Osteocyte (in vitro differentiated cells): ENCODE data around the gene PGAM2. TPM values are rescaled to one million over a fixed set of nuclear protein-coding genes. Genes with fewer than 3 reads are reported as not detected.
A peak's percentile ranks its signal among the peaks of the same experiment; 100 is the strongest.

Experiments
- DNase-seq: peaks from one replicate; pipeline ENCODE4 v3.0.0; 2021; ENCODE audit warnings: mixed read lengths; ENCODE audit not compliant: unreplicated experiment; ENCODE audit errors: extremely low spot score
- H3K27ac Mint-ChIP-seq: one replicate; pipeline ENCODE4 v1.8.0; 2021; ENCODE audit warnings: mild to moderate bottlenecking, mixed read lengths; ENCODE audit not compliant: unreplicated experiment
- H3K27me3 Mint-ChIP-seq: one replicate; pipeline ENCODE4 v1.8.0; 2021; ENCODE audit warnings: mixed read lengths; ENCODE audit not compliant: unreplicated experiment
- H3K36me3 Mint-ChIP-seq: one replicate; pipeline ENCODE4 v1.8.0; 2021; ENCODE audit warnings: mixed read lengths; ENCODE audit not compliant: unreplicated experiment
- H3K4me1 Mint-ChIP-seq: one replicate; pipeline ENCODE4 v1.8.0; 2021; ENCODE audit warnings: mixed read lengths; ENCODE audit not compliant: unreplicated experiment
- H3K4me3 Mint-ChIP-seq: one replicate; pipeline ENCODE4 v1.8.0; 2021; ENCODE audit warnings: mild to moderate bottlenecking, moderate library complexity, mixed read lengths; ENCODE audit not compliant: unreplicated experiment
- H3K9me3 Mint-ChIP-seq: one replicate; pipeline ENCODE4 v1.8.0; 2021; ENCODE audit warnings: mixed read lengths; ENCODE audit not compliant: unreplicated experiment
- total RNA-seq: library from RNA; stranded (reverse); gene quantifications from 2 replicates; pipeline ENCODE4 v1.2.1, GENCODE V29; 2021
- TF ChIP-seq, protein P1 (sequence below): fragments of 200-600 bp; sonication (generic); IDR thresholded peaks from 2 replicates; pipeline ENCODE4 v1.5.0; 2021; ENCODE audit warnings: antibody characterized with exemption, mild to moderate bottlenecking, moderate library complexity

PGAM2 gene
- total RNA-seq, 1 donor from 2014 or later: 0.97 TPM

DNA sequence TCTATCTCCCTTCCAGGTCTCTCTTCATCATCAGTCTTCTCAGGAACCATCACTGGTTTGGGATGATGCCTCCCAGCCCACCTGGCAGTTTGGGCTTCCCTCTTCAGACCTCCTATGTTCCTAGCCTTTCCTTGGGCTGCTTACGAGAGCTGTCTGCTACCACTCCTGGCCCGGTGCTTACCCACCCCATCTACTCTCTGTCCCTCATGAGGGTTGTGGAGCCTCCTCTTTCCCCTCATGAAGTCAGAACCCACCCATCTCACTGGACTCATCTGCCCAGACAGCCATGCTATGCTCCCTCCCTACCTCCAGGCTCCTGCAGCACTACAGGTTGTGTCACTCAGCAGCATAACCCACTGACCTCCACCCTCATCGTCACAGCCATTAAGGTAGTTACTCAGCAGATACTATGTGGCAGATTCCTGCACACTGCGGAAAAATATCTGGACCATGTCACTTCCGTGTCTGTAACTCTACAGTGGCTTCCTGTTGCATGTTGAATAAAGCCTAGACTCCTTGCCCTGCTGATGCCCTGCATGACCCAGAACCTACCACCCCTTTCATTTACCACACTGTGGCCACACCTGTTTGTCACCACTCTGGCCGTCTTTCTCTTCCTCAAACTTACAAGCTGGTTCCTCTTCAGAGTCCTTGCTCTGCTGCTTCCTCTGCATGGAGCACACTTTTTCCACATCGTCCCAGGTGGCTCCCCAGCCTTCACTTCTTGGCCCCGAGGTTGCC lies 18.9 kb downstream of the PGAM2 start:
- H3K9me3 Mint-ChIP-seq: no peaks in the 10 kb centered on the region
- H3K36me3 Mint-ChIP-seq: peaks cover 9% of the 10 kb centered on the region
- peak overlapping the region; percentile 35 for H3K27ac Mint-ChIP-seq
- H3K27me3 Mint-ChIP-seq: no peaks in the 10 kb centered on the region
- H3K4me1 Mint-ChIP-seq: peaks cover 26% of the 10 kb centered on the region
- no peak for DNase-seq
- peak overlapping the region; percentile 82 for H3K4me3 Mint-ChIP-seq
- TF ChIP-seq, protein P1, sequence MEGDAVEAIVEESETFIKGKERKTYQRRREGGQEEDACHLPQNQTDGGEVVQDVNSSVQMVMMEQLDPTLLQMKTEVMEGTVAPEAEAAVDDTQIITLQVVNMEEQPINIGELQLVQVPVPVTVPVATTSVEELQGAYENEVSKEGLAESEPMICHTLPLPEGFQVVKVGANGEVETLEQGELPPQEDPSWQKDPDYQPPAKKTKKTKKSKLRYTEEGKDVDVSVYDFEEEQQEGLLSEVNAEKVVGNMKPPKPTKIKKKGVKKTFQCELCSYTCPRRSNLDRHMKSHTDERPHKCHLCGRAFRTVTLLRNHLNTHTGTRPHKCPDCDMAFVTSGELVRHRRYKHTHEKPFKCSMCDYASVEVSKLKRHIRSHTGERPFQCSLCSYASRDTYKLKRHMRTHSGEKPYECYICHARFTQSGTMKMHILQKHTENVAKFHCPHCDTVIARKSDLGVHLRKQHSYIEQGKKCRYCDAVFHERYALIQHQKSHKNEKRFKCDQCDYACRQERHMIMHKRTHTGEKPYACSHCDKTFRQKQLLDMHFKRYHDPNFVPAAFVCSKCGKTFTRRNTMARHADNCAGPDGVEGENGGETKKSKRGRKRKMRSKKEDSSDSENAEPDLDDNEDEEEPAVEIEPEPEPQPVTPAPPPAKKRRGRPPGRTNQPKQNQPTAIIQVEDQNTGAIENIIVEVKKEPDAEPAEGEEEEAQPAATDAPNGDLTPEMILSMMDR: no peak

DNA sequence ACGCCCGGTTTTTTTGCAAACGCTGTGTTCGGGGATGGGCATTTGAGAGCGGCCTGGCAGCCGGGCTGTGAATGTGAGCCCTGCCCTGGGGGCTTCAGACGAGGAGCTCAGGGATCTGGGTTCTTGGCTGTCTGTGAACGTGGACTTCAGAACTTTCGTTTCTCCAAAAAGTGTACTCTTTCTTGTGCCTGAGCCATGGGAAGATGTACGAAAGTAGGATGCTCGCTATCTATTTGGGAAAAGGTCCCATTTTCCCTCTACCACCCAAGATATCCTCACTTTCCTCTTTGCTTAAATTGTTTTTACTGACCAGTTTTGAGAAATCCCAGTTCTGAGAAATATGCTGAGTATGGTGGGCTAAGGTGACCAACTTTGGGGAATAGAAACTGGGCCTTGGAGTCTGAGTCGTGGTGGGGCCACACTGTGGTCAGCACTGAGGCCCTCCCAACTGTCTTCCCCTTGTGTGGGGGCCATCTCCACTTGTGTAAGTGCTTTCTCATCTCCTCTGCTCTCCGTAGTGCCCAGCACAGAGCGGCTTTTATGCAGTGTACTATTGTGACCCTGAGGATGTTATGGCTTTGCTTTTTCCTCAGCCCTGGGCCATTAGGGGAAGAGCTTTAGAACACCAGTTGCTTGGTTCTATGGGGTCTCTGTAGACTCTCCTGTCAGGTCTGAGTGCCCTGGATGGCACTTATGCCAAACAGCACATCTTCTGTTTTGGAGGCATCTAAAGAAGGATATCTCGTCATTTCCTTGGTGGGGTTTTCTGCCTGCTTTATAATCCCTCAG lies 19.9 kb downstream of the PGAM2 start:
- no peaks in the 10 kb centered on the region for H3K9me3 Mint-ChIP-seq
- TF ChIP-seq, protein P1: no peak
- no peaks in the 10 kb centered on the region for H3K27me3 Mint-ChIP-seq
- H3K4me1 Mint-ChIP-seq: peaks cover 26% of the 10 kb centered on the region
- DNase-seq: no peak
- H3K27ac Mint-ChIP-seq: peak overlapping the region; percentile 65
- peak overlapping the region; percentile 82 for H3K4me3 Mint-ChIP-seq
- peaks cover 3% of the 10 kb centered on the region for H3K36me3 Mint-ChIP-seq

DNA sequence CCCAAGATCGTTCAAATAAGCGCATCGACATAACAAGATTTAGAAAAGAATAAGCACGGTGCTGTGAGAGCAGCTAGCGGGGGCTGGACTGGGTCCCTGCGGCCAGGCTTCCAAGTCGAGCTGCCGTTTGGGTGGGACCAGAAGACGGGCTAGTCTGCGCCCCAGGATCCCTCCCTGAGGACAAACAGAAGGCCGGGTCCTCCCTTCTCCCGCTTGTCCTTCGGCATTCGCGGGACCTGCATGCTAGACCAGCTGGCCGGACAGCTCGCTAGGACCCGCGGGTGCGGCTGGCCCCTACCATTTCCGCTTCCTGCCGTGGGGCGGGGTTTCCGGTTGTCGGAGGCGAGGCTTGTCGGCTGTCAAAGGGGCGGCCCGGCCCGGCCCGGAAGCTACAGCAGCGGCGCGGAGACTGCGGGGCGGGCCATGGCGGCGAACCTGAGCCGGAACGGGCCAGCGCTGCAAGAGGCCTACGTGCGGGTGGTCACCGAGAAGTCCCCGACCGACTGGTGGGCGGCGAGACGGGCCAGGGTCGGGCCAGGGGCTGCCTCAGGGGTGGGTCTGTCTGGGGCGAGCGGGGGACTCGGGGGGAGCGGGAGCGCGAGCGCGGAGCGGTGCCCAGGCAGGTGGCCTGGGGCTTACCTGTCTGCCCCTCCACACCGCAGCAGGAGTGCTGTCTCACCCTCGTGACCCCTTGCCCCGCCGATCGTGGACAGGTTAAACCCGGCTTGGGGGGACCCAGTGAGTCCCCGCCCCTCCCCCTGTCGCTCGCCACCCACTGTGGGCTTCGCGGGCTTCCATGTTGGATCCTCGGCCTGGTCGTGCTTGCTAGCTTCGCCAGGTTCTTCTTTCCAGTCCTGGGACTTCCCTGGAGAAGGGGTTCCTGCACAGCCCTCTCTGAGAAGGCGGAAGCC lies 20.8 kb downstream of the PGAM2 start, which contains the start of gene DBNL:
DBNL (plus strand) TSS at position 388 of the 911 bp plus-strand sequence; CDS start at position 424, 36 bp downstream.
- TF ChIP-seq, protein P1: no peak
- peak within 1 kb of the TSS; percentile 65 for H3K27ac Mint-ChIP-seq
- no peaks in the 10 kb centered on the region for H3K36me3 Mint-ChIP-seq
- H3K4me3 Mint-ChIP-seq: peak within 1 kb of the TSS; percentile 82
- H3K27me3 Mint-ChIP-seq: no peaks in the 10 kb centered on the region
- peaks cover 26% of the 10 kb centered on the region for H3K4me1 Mint-ChIP-seq
- H3K9me3 Mint-ChIP-seq: no peaks in the 10 kb centered on the region
- DNase-seq: peak; percentile 97

DNA sequence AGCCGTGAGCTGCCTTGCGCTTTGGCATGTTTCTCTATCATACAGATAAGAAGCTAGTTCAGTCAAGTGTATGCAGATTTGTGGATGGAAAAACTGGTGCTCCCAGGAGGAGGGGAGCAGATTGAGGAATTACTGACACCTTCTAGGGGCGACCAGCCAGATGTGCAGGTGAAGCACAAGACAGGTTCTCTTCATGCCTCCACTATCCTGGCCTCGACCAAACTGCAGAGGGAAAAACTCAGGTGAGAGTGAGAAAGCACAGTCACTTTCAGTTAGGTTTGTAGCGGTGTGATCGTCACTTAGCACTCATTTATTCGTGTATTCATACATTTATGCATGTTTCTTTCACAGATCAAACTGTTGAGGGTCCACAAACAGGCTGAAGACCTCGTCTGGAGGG lies 21.5 kb downstream of the PGAM2 start:
- peak overlapping the region; percentile 82 for H3K4me3 Mint-ChIP-seq

More for the DNA sequence above, 21.5 kb downstream of the PGAM2 start:
- Mint-ChIP-seq H3K36me3 (no peaks in the 10 kb centered on the region), H3K4me1 (peaks cover 28% of the 10 kb centered on the region), H3K27me3 (no peaks in the 10 kb centered on the region), H3K27ac (peak overlapping the region; percentile 40), H3K9me3 (no peaks in the 10 kb centered on the region)
- no peak for DNase-seq
- TF ChIP-seq, protein P1: no peak
